ENCODE measurements around the gene CORO1C.

CORO1C gene

GRCh38 chr12:108648371-108648770 lies 82.9 kb downstream of the CORO1C start:
- peaks cover 20% of the 10 kb centered on the region for H3K36me3 ChIP-seq (ENCODE audit: control insufficient read depth, insufficient read depth, low read length)
- DNase-seq (ENCODE audit: extremely low read depth, insufficient read length) = no peak

GRCh38 chr12:108647585-108648287 lies 83.6 kb downstream of the CORO1C start:
- H3K36me3 ChIP-seq (ENCODE audit: control insufficient read depth, insufficient read depth, low read length) = peaks cover 20% of the 10 kb centered on the region
- TF ChIP-seq CTCF (IDR thresholded peaks at IDR 0.05; ENCODE audit: insufficient read depth, low read length, poor library complexity, severe bottlenecking) = no peak

More at GRCh38 chr12:108648371-108648770, 82.9 kb downstream of the CORO1C start:
- H3K27me3 ChIP-seq (replicated peaks; ENCODE audit: control insufficient read depth, insufficient read depth, low read length) = no peaks in the 10 kb centered on the region
- H3K4me3 ChIP-seq (replicated peaks; ENCODE audit: low read depth, low read length) = no peak overlapping the region
- no peak for TF ChIP-seq CTCF (IDR thresholded peaks at IDR 0.05; ENCODE audit: insufficient read depth, low read length, poor library complexity, severe bottlenecking)

GRCh38 chr12:108646600-108647579 lies 84.4 kb downstream of the CORO1C start:
- no peaks in the 10 kb centered on the region for H3K27me3 ChIP-seq (replicated peaks; ENCODE audit: control insufficient read depth, insufficient read depth, low read length)
- peaks cover 19% of the 10 kb centered on the region for H3K36me3 ChIP-seq (ENCODE audit: control insufficient read depth, insufficient read depth, low read length)
- no peak for DNase-seq (ENCODE audit: extremely low read depth, insufficient read length)
- TF ChIP-seq CTCF (IDR thresholded peaks at IDR 0.05; ENCODE audit: insufficient read depth, low read length, poor library complexity, severe bottlenecking) = no peak
- no peak overlapping the region for H3K4me3 ChIP-seq (replicated peaks; ENCODE audit: low read depth, low read length)

More at GRCh38 chr12:108647585-108648287, 83.6 kb downstream of the CORO1C start:
- Histone ChIP-seq H3K27me3 (replicated peaks; ENCODE audit: control insufficient read depth, insufficient read depth, low read length) (no peaks in the 10 kb centered on the region), H3K4me3 (replicated peaks; ENCODE audit: low read depth, low read length) (no peak overlapping the region)
- no peak for DNase-seq (ENCODE audit: extremely low read depth, insufficient read length)

- Histone ChIP-seq H3K4me3 (replicated peaks; ENCODE audit: low read depth, low read length) (no peak overlapping the region), H3K36me3 (ENCODE audit: control insufficient read depth, insufficient read depth, low read length) (peaks cover 15% of the 10 kb centered on the region), H3K27me3 (replicated peaks; ENCODE audit: control insufficient read depth, insufficient read depth, low read length) (no peaks in the 10 kb centered on the region)
- no peak for TF ChIP-seq CTCF (IDR thresholded peaks at IDR 0.05; ENCODE audit: insufficient read depth, low read length, poor library complexity, severe bottlenecking)
- DNase-seq (ENCODE audit: extremely low read depth, insufficient read length) = no peak
These were observed 85.4 kb downstream of the CORO1C start for GRCh38 chr12:108645686-108646599.

- TF ChIP-seq CTCF (IDR thresholded peaks at IDR 0.05; ENCODE audit: insufficient read depth, low read length, poor library complexity, severe bottlenecking) = no peak
- Histone ChIP-seq H3K36me3 (ENCODE audit: control insufficient read depth, insufficient read depth, low read length) (peaks cover 14% of the 10 kb centered on the region), H3K27me3 (replicated peaks; ENCODE audit: control insufficient read depth, insufficient read depth, low read length) (no peaks in the 10 kb centered on the region), H3K4me3 (replicated peaks; ENCODE audit: low read depth, low read length) (no peak overlapping the region)
- no peak for DNase-seq (ENCODE audit: extremely low read depth, insufficient read length)
These were observed 86.6 kb downstream of the CORO1C start for GRCh38 chr12:108644811-108645120.
